ENCODE results near the gene NPAS2. TPM values are rescaled to one million over a fixed set of nuclear protein-coding genes. Genes with fewer than 3 reads are reported as not detected.

Gene NPAS2
- total RNA-seq, 1 donor from 2014 or later = 10.7 TPM

DNA sequence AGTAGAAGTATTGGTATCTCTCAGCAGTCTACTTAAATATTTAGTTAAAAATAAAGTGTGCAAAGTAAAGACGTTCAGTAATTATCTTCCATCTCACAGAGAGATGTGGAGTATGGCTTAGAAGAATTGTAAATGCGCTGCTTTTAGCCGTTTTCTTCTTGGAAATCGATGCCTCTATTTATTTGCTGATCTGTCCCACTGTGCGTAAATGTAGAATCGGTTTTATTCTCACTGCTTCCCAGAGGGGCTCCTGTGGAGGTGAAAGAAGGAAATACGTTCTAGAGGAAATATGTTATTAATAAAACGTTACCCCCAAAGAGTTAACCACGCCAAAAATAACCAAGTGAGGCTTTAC lies 1.9 kb downstream of the NPAS2 start:
- peaks cover 9% of the 10 kb centered on the region for H3K4me1 Mint-ChIP-seq (ENCODE audit: unreplicated experiment)
- TF ChIP-seq, protein P1, sequence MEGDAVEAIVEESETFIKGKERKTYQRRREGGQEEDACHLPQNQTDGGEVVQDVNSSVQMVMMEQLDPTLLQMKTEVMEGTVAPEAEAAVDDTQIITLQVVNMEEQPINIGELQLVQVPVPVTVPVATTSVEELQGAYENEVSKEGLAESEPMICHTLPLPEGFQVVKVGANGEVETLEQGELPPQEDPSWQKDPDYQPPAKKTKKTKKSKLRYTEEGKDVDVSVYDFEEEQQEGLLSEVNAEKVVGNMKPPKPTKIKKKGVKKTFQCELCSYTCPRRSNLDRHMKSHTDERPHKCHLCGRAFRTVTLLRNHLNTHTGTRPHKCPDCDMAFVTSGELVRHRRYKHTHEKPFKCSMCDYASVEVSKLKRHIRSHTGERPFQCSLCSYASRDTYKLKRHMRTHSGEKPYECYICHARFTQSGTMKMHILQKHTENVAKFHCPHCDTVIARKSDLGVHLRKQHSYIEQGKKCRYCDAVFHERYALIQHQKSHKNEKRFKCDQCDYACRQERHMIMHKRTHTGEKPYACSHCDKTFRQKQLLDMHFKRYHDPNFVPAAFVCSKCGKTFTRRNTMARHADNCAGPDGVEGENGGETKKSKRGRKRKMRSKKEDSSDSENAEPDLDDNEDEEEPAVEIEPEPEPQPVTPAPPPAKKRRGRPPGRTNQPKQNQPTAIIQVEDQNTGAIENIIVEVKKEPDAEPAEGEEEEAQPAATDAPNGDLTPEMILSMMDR (conservative IDR thresholded peaks at IDR 0.05) = no peak
- H3K27me3 Mint-ChIP-seq = peaks cover 54% of the 10 kb centered on the region
- DNase-seq (ENCODE audit: extremely low spot score, unreplicated experiment) = no peak
- H3K36me3 Mint-ChIP-seq = no peaks in the 10 kb centered on the region
- H3K4me3 Mint-ChIP-seq = peak overlapping the region; percentile 89
- H3K9me3 Mint-ChIP-seq = no peaks in the 10 kb centered on the region
- peak overlapping the region; percentile 85 for H3K27ac Mint-ChIP-seq

DNA sequence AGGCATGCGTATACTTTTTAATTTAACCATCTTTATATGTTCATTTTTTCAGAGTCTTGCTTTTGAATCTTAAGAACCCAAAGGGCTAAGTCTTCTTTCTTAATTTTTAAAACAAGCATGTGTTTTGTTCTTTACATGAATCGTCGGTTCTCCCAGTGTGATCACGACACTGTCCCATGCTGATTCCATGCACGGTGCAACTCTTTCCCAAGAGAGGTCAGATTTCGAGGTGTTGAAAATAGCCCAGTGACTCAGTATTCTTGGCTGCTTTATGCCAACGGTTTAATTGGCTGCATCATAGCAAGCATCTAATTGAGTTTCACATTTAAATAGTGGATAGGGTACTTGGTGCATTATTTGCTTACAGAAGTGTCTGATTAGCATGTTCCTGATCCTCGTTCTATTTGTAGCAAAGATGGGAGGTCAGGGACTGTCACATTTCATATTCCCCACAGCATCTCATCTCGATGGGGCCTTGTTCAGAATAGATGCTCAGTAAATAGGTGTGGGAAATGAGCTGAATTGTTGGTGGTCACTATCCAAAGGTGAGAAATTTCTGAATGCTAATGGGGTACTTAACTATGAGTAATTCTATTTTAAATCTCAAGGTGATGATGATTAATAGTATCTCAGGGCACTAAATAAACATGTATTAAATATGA lies 2.8 kb downstream of the NPAS2 start:
- TF ChIP-seq, protein P1 (conservative IDR thresholded peaks at IDR 0.05) = no peak
- peaks cover 47% of the 10 kb centered on the region for H3K27me3 Mint-ChIP-seq
- peak overlapping the region; percentile 27 for H3K4me3 Mint-ChIP-seq

DNA sequence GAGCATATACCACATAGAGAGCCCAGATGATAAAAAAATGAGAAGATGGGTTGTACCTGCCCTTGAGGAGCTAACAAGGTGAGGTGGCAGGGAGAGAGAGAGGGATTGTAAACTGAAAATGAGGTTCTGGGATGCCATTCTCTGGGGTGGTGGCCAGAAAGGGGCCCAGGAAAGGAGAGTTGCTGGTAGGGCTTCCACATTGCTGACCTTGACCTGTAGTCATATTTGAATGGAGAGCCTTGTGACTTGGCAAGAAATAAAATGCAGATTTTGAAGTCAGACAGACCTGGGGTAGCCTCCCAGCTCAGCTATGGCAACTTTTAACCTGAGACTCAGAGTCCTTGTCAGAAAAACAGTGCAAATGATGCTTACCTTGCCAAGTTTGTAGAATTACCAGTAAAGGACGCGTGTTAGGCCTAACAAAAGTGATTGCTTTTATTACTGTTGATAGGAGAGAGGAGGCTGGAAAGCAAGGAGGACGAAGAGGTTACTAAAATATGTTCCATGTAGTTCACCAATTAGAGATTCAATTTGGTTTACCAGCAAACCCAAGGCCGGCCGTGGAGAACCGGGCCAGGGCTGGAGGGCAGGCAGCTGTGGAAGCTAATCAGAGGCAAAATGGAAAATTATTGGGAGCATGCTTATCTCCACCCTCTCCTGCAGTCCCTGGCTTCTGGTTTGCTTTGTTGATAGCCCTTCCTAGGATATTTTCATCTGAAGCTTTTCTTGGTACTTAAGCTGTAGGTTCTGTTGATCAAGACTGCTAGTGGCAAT lies 3.9 kb downstream of the NPAS2 start:
- no peak overlapping the region for H3K27ac Mint-ChIP-seq
- H3K4me3 Mint-ChIP-seq = no peak overlapping the region
- DNase-seq (ENCODE audit: extremely low spot score, unreplicated experiment) = no peak
- TF ChIP-seq, protein P1 (conservative IDR thresholded peaks at IDR 0.05) = no peak
- H3K4me1 Mint-ChIP-seq (ENCODE audit: unreplicated experiment) = no peaks in the 10 kb centered on the region
- H3K36me3 Mint-ChIP-seq = no peaks in the 10 kb centered on the region
- no peaks in the 10 kb centered on the region for H3K9me3 Mint-ChIP-seq
- H3K27me3 Mint-ChIP-seq = peaks cover 38% of the 10 kb centered on the region

More for the DNA sequence above, 2.8 kb downstream of the NPAS2 start:
- no peak overlapping the region for H3K27ac Mint-ChIP-seq
- H3K4me1 Mint-ChIP-seq (ENCODE audit: unreplicated experiment) = peaks cover 8% of the 10 kb centered on the region
- no peaks in the 10 kb centered on the region for H3K36me3 Mint-ChIP-seq
- H3K9me3 Mint-ChIP-seq = no peaks in the 10 kb centered on the region
- DNase-seq (ENCODE audit: extremely low spot score, unreplicated experiment) = no peak

DNA sequence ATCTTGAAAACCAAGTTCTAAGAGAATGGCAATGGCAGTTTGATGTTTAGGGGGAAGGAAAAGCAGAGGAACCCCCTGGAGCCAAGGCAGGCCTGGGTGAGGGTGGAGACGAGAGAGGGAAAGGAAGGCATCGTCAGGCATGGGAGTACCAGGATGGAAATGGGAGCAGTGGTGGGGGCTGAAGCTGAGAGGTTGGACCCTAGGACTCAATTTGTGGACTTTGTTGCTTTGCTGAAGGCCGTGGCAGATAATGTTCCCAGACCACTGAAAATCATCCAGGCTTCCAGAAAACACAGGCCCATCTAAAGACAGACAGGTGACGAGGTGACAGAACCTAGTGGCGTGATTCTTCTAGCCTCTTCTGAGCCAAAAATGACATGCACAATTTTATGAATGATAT lies 4.9 kb downstream of the NPAS2 start:
- Mint-ChIP-seq H3K4me1 (ENCODE audit: unreplicated experiment) (no peaks in the 10 kb centered on the region), H3K27me3 (peaks cover 35% of the 10 kb centered on the region), H3K27ac (no peak overlapping the region), H3K36me3 (no peaks in the 10 kb centered on the region), H3K9me3 (no peaks in the 10 kb centered on the region), H3K4me3 (no peak overlapping the region)
- no peak for DNase-seq (ENCODE audit: extremely low spot score, unreplicated experiment)
- TF ChIP-seq, protein P1 (conservative IDR thresholded peaks at IDR 0.05) = no peak

DNA sequence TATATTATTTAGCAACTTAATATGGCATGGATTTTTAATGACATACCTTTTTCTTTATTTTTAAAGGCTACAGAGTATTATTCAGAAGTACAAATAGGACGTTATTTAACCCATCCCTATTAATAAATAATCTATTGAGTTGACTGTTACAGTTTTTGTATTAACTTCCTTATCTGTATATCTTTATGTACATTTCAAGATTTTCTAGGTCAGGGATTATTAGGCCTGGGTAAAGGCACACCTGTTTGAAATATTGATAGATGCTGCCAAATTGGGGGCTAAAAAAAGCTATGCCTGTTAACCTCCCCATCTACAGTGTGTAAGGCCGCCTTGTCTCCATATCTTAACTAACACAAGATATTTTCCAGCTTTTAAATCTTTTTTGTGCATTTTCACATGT lies 6.6 kb downstream of the NPAS2 start:
- no peak overlapping the region for H3K4me3 Mint-ChIP-seq
- no peak overlapping the region for H3K27ac Mint-ChIP-seq
- no peaks in the 10 kb centered on the region for H3K4me1 Mint-ChIP-seq (ENCODE audit: unreplicated experiment)
- H3K9me3 Mint-ChIP-seq = no peaks in the 10 kb centered on the region
- TF ChIP-seq, protein P1 (conservative IDR thresholded peaks at IDR 0.05) = no peak
- H3K36me3 Mint-ChIP-seq = no peaks in the 10 kb centered on the region
- DNase-seq (ENCODE audit: extremely low spot score, unreplicated experiment) = no peak
- H3K27me3 Mint-ChIP-seq = peaks cover 28% of the 10 kb centered on the region

All from type B pancreatic cell (in vitro differentiated cells).